ENCODE data around the gene TAGLN.

- TF ChIP-seq CTCF (IDR thresholded peaks at IDR 0.05) (peak in 5 of 7 experiments; percentile 71 to 98 (median 87)), POLR2A (IDR thresholded peaks at IDR 0.05) (no peak)
These were observed 33.1 kb downstream of the TAGLN start, which contains the start of gene RNF214 for GRCh38 chr11:117232092-117232878.
